ENCODE results near the gene MAPK8IP3. TPM values are rescaled to one million over a fixed set of nuclear protein-coding genes. Genes with fewer than 3 reads are reported as not detected.

The MAPK8IP3 gene
- total and polyA plus RNA-seq, 8 donors: 25.5 to 244 (median 50.3) TPM

DNA sequence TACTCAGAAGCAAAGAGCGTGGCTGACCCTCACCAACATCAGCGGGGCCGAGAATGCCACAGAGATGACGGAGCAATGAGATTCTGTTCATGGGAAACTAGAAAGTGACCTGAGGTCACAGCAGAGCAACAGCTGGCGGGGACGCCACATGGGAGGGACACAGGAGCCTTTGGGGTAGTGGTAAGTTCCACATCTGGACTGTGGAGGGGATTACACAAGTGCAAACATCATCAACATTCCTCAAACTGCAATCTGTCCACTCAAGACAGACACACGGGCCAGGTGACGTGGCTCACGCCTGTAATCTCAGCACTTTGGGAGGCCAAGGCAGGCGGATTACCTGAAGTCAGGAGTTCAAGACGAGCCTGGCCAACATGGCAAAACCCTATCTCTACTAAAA lies 109.5 kb downstream of the MAPK8IP3 start:
- no peak for ATAC-seq
- no peaks in the 10 kb centered on the region for H3K27me3 ChIP-seq

GRCh38 chr16:1816396-1817275 lies 110.6 kb downstream of the MAPK8IP3 start:
- intact Hi-C loops (cut with DNase I): no loop called here
- peaks cover 3 to 26% (median 12%) of the 10 kb centered on the region in 3 donors for H3K36me3 ChIP-seq
- WGBS, 2 donors: 92 to 95% methylated on average over 39 to 40 of the region's 40 CpGs
- no peaks in the 10 kb centered on the region for H3K27me3 ChIP-seq
- ATAC-seq: no peak
- no peaks in the 10 kb centered on the region for H3K4me1 ChIP-seq
- no peak overlapping the region for H3K27ac ChIP-seq
- no peak overlapping the region for H3K4me3 ChIP-seq
- DNase-seq: peak in 1 of 6 donors; percentile 70
- no peak for FAIRE-seq
- TF ChIP-seq CTCF (IDR thresholded peaks at IDR 0.05): no peak
- no peaks in the 10 kb centered on the region for H3K9me3 ChIP-seq

More for the DNA sequence above, 109.5 kb downstream of the MAPK8IP3 start:
- DNase-seq (no peak), FAIRE-seq (no peak)
- Histone ChIP-seq H3K27ac (no peak overlapping the region), H3K36me3 (peaks cover 3 to 17% (median 8%) of the 10 kb centered on the region in 3 donors), H3K4me3 (no peak overlapping the region), H3K4me1 (no peaks in the 10 kb centered on the region), H3K9me3 (no peaks in the 10 kb centered on the region)
- intact Hi-C loops (cut with DNase I): no loop called here
- 86 to 87% methylated on average over 11 of the region's 11 CpGs for WGBS, 2 donors
- no peak for TF ChIP-seq CTCF (IDR thresholded peaks at IDR 0.05)

DNA sequence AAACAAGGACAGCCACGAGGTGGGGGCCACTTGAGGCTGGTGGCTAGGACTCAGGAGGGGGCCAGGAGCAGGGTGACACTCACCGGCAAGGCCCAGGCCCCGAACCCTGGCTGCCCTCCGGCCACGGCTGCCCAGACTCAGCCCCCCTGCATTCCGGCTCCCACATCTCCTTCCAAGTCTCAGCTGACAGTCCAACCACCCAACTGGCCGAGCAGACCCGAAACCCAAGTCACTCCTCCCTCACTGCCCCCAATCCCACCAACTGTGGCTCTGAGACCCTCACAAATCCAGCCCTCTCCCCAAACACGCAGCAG lies 111.2 kb downstream of the MAPK8IP3 start:
- no peak for FAIRE-seq
- H3K4me3 ChIP-seq: no peak overlapping the region
- H3K27ac ChIP-seq: no peak overlapping the region
- H3K4me1 ChIP-seq: no peaks in the 10 kb centered on the region
- intact Hi-C loops (cut with DNase I): no loop called here
- WGBS, 2 donors: 92 to 95% methylated on average over 9 of the region's 9 CpGs
- H3K27me3 ChIP-seq: no peaks in the 10 kb centered on the region
- no peak for ATAC-seq
- peaks cover 3 to 32% (median 17%) of the 10 kb centered on the region in 3 donors for H3K36me3 ChIP-seq
- no peaks in the 10 kb centered on the region for H3K9me3 ChIP-seq
- no peak for DNase-seq
- TF ChIP-seq CTCF (IDR thresholded peaks at IDR 0.05): no peak

DNA sequence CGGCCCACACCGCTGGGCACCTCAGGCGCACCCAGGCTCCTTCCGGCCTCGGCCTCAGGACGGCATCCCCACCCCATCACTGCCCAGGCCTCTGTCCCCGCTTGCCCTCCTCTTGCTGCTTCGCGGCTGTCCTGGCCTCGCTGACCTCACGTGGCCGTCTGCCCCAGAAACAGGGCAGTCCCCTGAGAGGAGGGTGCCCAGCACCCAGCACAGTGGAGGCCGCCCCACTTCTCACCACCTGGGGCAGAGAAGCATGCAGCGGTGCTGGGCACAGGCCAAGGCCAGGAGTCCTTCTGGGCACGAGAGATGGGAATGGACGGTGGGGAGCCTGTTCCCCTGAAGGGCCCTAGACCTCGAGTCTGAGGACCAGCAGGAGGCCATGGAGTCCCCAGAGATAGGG lies 111.7 kb downstream of the MAPK8IP3 start:
- FAIRE-seq (no peak), DNase-seq (peak in 2 of 6 donors; percentile 51 to 78), ATAC-seq (no peak)
- no peaks in the 10 kb centered on the region for H3K4me1 ChIP-seq
- no peak overlapping the region for H3K4me3 ChIP-seq
- H3K36me3 ChIP-seq: peaks cover 3 to 37% (median 18%) of the 10 kb centered on the region in 3 donors
- no peak for TF ChIP-seq CTCF (IDR thresholded peaks at IDR 0.05)
- WGBS, 2 donors: 90 to 91% methylated on average over 17 of the region's 17 CpGs
- H3K9me3 ChIP-seq: no peaks in the 10 kb centered on the region
- no peak overlapping the region for H3K27ac ChIP-seq
- intact Hi-C loops (cut with DNase I): no loop called here
- H3K27me3 ChIP-seq: no peaks in the 10 kb centered on the region
